ENCODE data around the gene CAMTA1.

The CAMTA1 gene

GRCh38 chr1:7343882-7344281 is 558.6 kb downstream of the CAMTA1 start:
- Histone ChIP-seq H3K4me3 (ENCODE audit: low read depth, low read length) (no peak overlapping the region), H3K9ac (ENCODE audit: low read length) (no peak overlapping the region), H3K4me1 (ENCODE audit: control insufficient read depth, insufficient read depth, low read length) (no peaks in the 10 kb centered on the region), H3K9me3 (ENCODE audit: control insufficient read depth, insufficient read depth, low read depth, low read length) (no peaks in the 10 kb centered on the region), H3K27ac (ENCODE audit: low read depth, low read length) (no peak overlapping the region), H3K36me3 (ENCODE audit: control insufficient read depth, insufficient read depth, low read length) (no peaks in the 10 kb centered on the region), H3K27me3 (ENCODE audit: control insufficient read depth, insufficient read depth, low read length) (no peaks in the 10 kb centered on the region)

- H3K9me3 ChIP-seq (ENCODE audit: control insufficient read depth, insufficient read depth, low read depth, low read length), result no peaks in the 10 kb centered on the region
- no peak overlapping the region for H3K27ac ChIP-seq (ENCODE audit: low read depth, low read length)
- no peak overlapping the region for H3K9ac ChIP-seq (ENCODE audit: low read length)
- H3K36me3 ChIP-seq (ENCODE audit: control insufficient read depth, insufficient read depth, low read length), result no peaks in the 10 kb centered on the region
- H3K4me1 ChIP-seq (ENCODE audit: control insufficient read depth, insufficient read depth, low read length), result no peaks in the 10 kb centered on the region
- no peaks in the 10 kb centered on the region for H3K27me3 ChIP-seq (ENCODE audit: control insufficient read depth, insufficient read depth, low read length)
- no peak overlapping the region for H3K4me3 ChIP-seq (ENCODE audit: low read depth, low read length)
Measured at GRCh38 chr1:7344299-7344698, 559.0 kb downstream of the CAMTA1 start.

GRCh38 chr1:7345516-7345915 is 560.3 kb downstream of the CAMTA1 start:
- Histone ChIP-seq H3K36me3 (ENCODE audit: control insufficient read depth, insufficient read depth, low read length) (no peaks in the 10 kb centered on the region), H3K4me1 (ENCODE audit: control insufficient read depth, insufficient read depth, low read length) (no peaks in the 10 kb centered on the region), H3K9me3 (ENCODE audit: control insufficient read depth, insufficient read depth, low read depth, low read length) (no peaks in the 10 kb centered on the region), H3K4me3 (ENCODE audit: low read depth, low read length) (no peak overlapping the region), H3K9ac (ENCODE audit: low read length) (no peak overlapping the region), H3K27ac (ENCODE audit: low read depth, low read length) (no peak overlapping the region), H3K27me3 (ENCODE audit: control insufficient read depth, insufficient read depth, low read length) (no peaks in the 10 kb centered on the region)

GRCh38 chr1:7346070-7346596 is 560.9 kb downstream of the CAMTA1 start:
- Histone ChIP-seq H3K27me3 (ENCODE audit: control insufficient read depth, insufficient read depth, low read length) (no peaks in the 10 kb centered on the region), H3K4me3 (ENCODE audit: low read depth, low read length) (no peak overlapping the region), H3K9me3 (ENCODE audit: control insufficient read depth, insufficient read depth, low read depth, low read length) (no peaks in the 10 kb centered on the region), H3K9ac (ENCODE audit: low read length) (no peak overlapping the region), H3K4me1 (ENCODE audit: control insufficient read depth, insufficient read depth, low read length) (no peaks in the 10 kb centered on the region), H3K36me3 (ENCODE audit: control insufficient read depth, insufficient read depth, low read length) (no peaks in the 10 kb centered on the region), H3K27ac (ENCODE audit: low read depth, low read length) (no peak overlapping the region)

- H3K27me3 ChIP-seq (ENCODE audit: control insufficient read depth, insufficient read depth, low read length), result no peaks in the 10 kb centered on the region
- no peaks in the 10 kb centered on the region for H3K36me3 ChIP-seq (ENCODE audit: control insufficient read depth, insufficient read depth, low read length)
- no peaks in the 10 kb centered on the region for H3K4me1 ChIP-seq (ENCODE audit: control insufficient read depth, insufficient read depth, low read length)
- no peaks in the 10 kb centered on the region for H3K9me3 ChIP-seq (ENCODE audit: control insufficient read depth, insufficient read depth, low read depth, low read length)
- H3K9ac ChIP-seq (ENCODE audit: low read length), result no peak overlapping the region
- H3K4me3 ChIP-seq (ENCODE audit: low read depth, low read length), result no peak overlapping the region
- H3K27ac ChIP-seq (ENCODE audit: low read depth, low read length), result no peak overlapping the region
Measured at GRCh38 chr1:7346600-7347570, 561.6 kb downstream of the CAMTA1 start.

GRCh38 chr1:7348073-7348472 is 562.8 kb downstream of the CAMTA1 start:
- H3K9me3 ChIP-seq (ENCODE audit: control insufficient read depth, insufficient read depth, low read depth, low read length), result no peaks in the 10 kb centered on the region
- H3K4me1 ChIP-seq (ENCODE audit: control insufficient read depth, insufficient read depth, low read length), result no peaks in the 10 kb centered on the region
- H3K27ac ChIP-seq (ENCODE audit: low read depth, low read length), result no peak overlapping the region
- H3K27me3 ChIP-seq (ENCODE audit: control insufficient read depth, insufficient read depth, low read length), result no peaks in the 10 kb centered on the region
- no peak overlapping the region for H3K4me3 ChIP-seq (ENCODE audit: low read depth, low read length)
- H3K9ac ChIP-seq (ENCODE audit: low read length), result no peak overlapping the region
- H3K36me3 ChIP-seq (ENCODE audit: control insufficient read depth, insufficient read depth, low read length), result no peaks in the 10 kb centered on the region

GRCh38 chr1:7348580-7348979 is 563.3 kb downstream of the CAMTA1 start:
- Histone ChIP-seq H3K4me1 (ENCODE audit: control insufficient read depth, insufficient read depth, low read length) (no peaks in the 10 kb centered on the region), H3K9me3 (ENCODE audit: control insufficient read depth, insufficient read depth, low read depth, low read length) (no peaks in the 10 kb centered on the region), H3K36me3 (ENCODE audit: control insufficient read depth, insufficient read depth, low read length) (no peaks in the 10 kb centered on the region), H3K27me3 (ENCODE audit: control insufficient read depth, insufficient read depth, low read length) (no peaks in the 10 kb centered on the region), H3K4me3 (ENCODE audit: low read depth, low read length) (no peak overlapping the region), H3K9ac (ENCODE audit: low read length) (no peak overlapping the region), H3K27ac (ENCODE audit: low read depth, low read length) (no peak overlapping the region)

- H3K4me3 ChIP-seq (ENCODE audit: low read depth, low read length), result no peak overlapping the region
- H3K9me3 ChIP-seq (ENCODE audit: control insufficient read depth, insufficient read depth, low read depth, low read length), result no peaks in the 10 kb centered on the region
- H3K36me3 ChIP-seq (ENCODE audit: control insufficient read depth, insufficient read depth, low read length), result no peaks in the 10 kb centered on the region
- no peaks in the 10 kb centered on the region for H3K27me3 ChIP-seq (ENCODE audit: control insufficient read depth, insufficient read depth, low read length)
- H3K4me1 ChIP-seq (ENCODE audit: control insufficient read depth, insufficient read depth, low read length), result no peaks in the 10 kb centered on the region
- H3K9ac ChIP-seq (ENCODE audit: low read length), result no peak overlapping the region
- H3K27ac ChIP-seq (ENCODE audit: low read depth, low read length), result no peak overlapping the region
Measured at GRCh38 chr1:7350804-7351203, 565.5 kb downstream of the CAMTA1 start.

- Histone ChIP-seq H3K9ac (ENCODE audit: low read length) (no peak overlapping the region), H3K27ac (ENCODE audit: low read depth, low read length) (no peak overlapping the region), H3K27me3 (ENCODE audit: control insufficient read depth, insufficient read depth, low read length) (no peaks in the 10 kb centered on the region), H3K36me3 (ENCODE audit: control insufficient read depth, insufficient read depth, low read length) (no peaks in the 10 kb centered on the region), H3K4me1 (ENCODE audit: control insufficient read depth, insufficient read depth, low read length) (no peaks in the 10 kb centered on the region), H3K4me3 (ENCODE audit: low read depth, low read length) (no peak overlapping the region), H3K9me3 (ENCODE audit: control insufficient read depth, insufficient read depth, low read depth, low read length) (no peaks in the 10 kb centered on the region)
Measured at GRCh38 chr1:7351649-7352048, 566.4 kb downstream of the CAMTA1 start.

GRCh38 chr1:7352364-7352763 is 567.1 kb downstream of the CAMTA1 start:
- no peaks in the 10 kb centered on the region for H3K9me3 ChIP-seq (ENCODE audit: control insufficient read depth, insufficient read depth, low read depth, low read length)
- H3K9ac ChIP-seq (ENCODE audit: low read length), result no peak overlapping the region
- no peaks in the 10 kb centered on the region for H3K4me1 ChIP-seq (ENCODE audit: control insufficient read depth, insufficient read depth, low read length)
- no peak overlapping the region for H3K4me3 ChIP-seq (ENCODE audit: low read depth, low read length)
- no peaks in the 10 kb centered on the region for H3K27me3 ChIP-seq (ENCODE audit: control insufficient read depth, insufficient read depth, low read length)
- H3K27ac ChIP-seq (ENCODE audit: low read depth, low read length), result no peak overlapping the region
- H3K36me3 ChIP-seq (ENCODE audit: control insufficient read depth, insufficient read depth, low read length), result no peaks in the 10 kb centered on the region

GRCh38 chr1:7352974-7353373 is 567.7 kb downstream of the CAMTA1 start:
- Histone ChIP-seq H3K27me3 (ENCODE audit: control insufficient read depth, insufficient read depth, low read length) (no peaks in the 10 kb centered on the region), H3K4me3 (ENCODE audit: low read depth, low read length) (no peak overlapping the region)

More at GRCh38 chr1:7352974-7353373, 567.7 kb downstream of the CAMTA1 start:
- Histone ChIP-seq H3K9me3 (ENCODE audit: control insufficient read depth, insufficient read depth, low read depth, low read length) (no peaks in the 10 kb centered on the region), H3K36me3 (ENCODE audit: control insufficient read depth, insufficient read depth, low read length) (no peaks in the 10 kb centered on the region), H3K9ac (ENCODE audit: low read length) (no peak overlapping the region), H3K27ac (ENCODE audit: low read depth, low read length) (no peak overlapping the region), H3K4me1 (ENCODE audit: control insufficient read depth, insufficient read depth, low read length) (no peaks in the 10 kb centered on the region)
